HG03139 (cell line): ENCODE results near the gene KRTAP2-4.
"Not testable (repeated sequence)": the region's sequence is repeated elsewhere in the genome, so short reads cannot be mapped to it uniquely, and the experiment has no call there.

Experiments
- ATAC-seq: cut with Tn5 transposase; IDR thresholded peaks from one replicate; pipeline ENCODE4 v1.9.1; 2021; ENCODE audit not compliant: unreplicated experiment

Gene KRTAP2-4

GRCh38 chr17:41040783-41041571, 24.7 kb downstream of the KRTAP2-4 start, which contains the start of gene KRTAP1-1:
TSS of gene KRTAP1-1 (minus strand) at chr17:41041450. CDS start at chr17:41041397, 53 bp downstream.
- ATAC-seq: not testable (repeated sequence)

GRCh38 chr17:41037853-41038350, 27.8 kb downstream of the KRTAP2-4 start:
- no peak for ATAC-seq

- ATAC-seq: not testable (repeated sequence)
These were observed 31.2 kb downstream of the KRTAP2-4 start, which contains the start of gene KRTAP1-3 for GRCh38 chr17:41034346-41034935. TSS of gene KRTAP1-3 (minus strand) at chr17:41034874. CDS start at chr17:41034821, 53 bp downstream.

DNA sequence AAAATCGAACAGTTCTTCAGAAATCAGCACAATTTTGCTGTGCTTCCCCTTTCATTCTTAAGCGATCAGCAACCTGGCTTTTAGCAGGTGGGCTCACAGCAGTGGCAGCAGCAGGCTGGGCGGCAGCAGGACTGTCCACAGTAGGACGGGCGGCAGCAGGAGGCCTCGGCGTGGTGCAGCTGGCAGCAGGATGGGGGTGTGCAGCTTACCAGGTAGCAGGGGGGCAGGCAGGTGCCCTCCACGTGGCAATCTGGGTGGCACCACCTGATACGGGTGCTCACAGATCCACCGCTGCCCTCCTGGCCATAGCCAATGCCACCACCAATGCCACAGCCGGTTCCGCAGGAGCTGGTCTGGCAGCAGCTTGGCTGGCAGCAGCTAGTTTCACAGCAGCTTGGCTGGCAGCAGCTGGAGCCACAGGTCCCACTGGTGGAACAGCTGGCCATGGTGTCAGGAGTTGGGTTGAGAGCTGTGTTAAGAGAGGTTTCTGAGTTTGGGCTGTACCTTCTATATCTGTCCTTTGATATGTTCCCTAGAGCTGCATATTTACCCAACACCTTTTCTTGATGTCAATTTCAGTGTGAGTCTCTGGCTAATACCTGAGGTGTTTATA, 35.9 kb downstream of the KRTAP2-4 start, which contains the start of gene KRTAP1-4:
Gene KRTAP1-4, minus strand, starts transcription at position 563 of the 613 bp plus-strand sequence. Its CDS starts 117 bp downstream, at position 446.
- no peak for ATAC-seq

DNA sequence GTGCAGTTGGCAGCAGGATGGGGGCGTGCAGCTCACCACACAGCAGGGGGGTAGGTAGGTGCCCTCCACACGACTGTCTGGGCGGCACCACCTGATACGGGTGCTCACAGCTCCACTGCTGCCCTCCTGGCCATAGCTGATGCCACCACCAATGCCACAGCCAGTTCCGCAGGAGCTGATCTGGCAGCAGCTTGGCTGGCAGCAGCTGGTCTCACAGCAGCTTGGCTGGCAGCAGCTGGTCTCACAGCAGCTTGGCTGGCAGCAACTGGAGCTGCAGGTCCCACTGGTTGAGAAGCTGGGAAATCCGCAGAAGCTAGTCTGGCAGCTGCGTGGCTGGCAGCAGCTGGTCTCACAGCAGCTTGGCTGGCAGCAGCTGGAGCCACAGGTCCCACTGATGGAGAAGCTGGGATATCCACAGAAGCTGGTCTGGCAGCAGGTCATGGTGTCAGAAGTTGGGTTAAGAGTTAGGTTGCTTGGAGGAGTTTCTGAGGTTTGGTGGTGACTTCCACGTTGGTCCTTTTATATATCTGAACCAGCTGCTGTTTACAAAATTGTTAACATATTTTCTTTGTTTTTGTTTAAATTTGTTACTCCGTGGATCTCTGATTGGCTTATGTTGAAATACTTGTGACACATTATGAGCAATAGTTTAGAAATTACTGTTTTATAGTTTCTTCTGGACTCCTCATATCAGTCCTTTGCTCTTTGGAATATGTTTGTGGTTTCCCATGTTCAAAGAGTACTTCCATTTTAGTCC, 38.8 kb downstream of the KRTAP2-4 start, which contains the start of gene KRTAP1-5:
Gene KRTAP1-5, minus strand, starts transcription at position 494 of the 757 bp plus-strand sequence. Its CDS starts 53 bp downstream, at position 441.
- no peak for ATAC-seq

GRCh38 chr17:41024697-41025096, 41.0 kb downstream of the KRTAP2-4 start:
- ATAC-seq: no peak

DNA sequence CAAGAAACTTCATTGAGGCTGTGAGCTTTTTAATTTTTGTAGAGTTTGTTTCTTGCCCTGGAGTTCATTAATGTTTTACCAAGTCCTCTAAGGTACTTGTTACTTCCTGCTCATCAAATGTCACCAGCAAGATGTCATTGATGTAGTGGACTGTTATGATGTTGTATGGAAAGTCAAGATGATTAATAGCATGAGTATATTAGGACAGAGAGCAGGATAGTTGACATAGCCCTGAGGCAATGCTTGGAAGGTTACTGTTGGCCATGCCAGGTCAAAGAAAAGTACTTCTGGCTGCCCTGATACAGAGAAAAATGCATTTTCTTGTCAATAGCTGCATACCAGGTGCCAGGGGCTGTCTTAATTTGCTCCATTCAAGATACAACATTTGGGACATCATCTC, 45.3 kb downstream of the KRTAP2-4 start:
- no peak for ATAC-seq

DNA sequence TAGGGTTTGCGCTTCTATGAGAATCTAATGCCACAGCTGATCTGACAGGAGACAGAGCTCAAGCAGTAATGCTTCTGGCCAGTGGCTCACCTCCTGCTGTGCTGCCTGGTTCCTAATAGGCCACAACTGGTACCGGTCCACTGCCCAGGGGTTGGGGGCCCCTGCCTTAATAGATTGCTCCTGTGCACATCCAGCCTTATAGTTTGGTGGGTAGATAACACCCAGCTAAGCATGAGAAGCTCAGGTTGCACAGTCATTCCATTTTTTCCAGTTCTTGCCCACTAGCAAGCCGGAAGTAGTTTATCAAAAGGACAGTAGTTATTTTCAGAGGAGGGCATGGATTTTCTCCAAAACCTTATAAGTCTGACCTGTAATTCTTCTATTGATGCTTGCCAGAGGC, 46.3 kb downstream of the KRTAP2-4 start:
- no peak for ATAC-seq

DNA sequence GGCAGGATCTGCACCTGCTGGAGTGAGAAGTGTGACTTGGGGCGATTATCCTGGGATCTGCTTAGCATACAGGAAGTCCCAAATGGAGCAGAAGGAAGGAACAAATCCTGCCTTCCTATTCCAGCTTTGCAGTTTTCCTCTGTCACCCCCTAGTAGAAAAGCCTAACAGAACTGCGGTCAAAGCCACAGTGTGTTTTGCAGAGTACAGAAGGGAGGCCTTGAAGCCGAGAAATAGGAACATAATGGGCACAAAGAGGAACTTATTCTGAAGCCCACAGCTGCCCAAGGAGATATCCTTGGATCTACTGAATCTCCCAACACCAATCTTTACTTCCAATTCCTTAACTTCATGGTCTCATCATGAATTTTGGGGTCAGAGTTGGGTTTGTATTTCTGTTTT, 47.1 kb downstream of the KRTAP2-4 start:
- ATAC-seq: no peak

DNA sequence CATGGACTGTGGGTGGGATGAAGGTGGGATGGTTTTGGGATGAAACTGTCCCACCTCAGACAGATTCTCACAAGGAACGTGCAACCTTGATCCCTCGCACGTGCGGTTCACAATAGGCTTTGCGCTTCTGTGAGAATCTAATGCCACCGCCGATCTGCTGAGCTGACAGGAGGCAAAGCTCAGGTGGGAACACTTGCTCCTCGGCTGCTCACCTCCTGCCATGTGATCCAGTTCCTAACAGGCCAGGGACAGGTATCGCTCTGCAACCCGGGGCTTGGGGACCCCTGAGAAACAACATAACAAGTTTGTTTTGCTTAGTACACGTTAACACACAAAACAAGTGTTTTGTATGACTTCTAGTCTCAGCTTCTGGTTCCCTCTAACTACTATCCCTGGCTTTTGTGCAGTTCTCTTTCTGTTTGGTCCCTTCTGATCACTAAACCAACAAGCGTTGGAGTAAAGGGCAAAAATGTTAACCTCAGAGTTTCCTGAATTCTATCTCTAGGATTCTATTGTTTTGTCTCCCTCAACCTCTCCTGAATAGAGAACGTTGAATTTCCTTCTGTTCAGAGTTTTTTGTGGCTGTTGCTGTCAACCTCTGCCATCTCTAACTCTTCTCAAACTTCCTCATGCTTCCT, 49.0 kb downstream of the KRTAP2-4 start:
- ATAC-seq: no peak

GRCh38 chr17:41015454-41015853, 50.2 kb downstream of the KRTAP2-4 start:
- no peak for ATAC-seq
